B cell (primary cell): Measurements from ENCODE around the gene PRCC. TPM values are rescaled to one million over a fixed set of nuclear protein-coding genes. Genes with fewer than 3 reads are reported as not detected.

ENCODE experiments used
- ATAC-seq: fragments of 200-7000 bp; cut with Tn5 transposase; one replicate; pipeline ENCODE4 v1.10.0; 2021; ENCODE audit warnings: low read depth, mild to moderate bottlenecking, moderate number of reproducible peaks, moderate library complexity
- CTCF ChIA-PET: fragments of 350-600 bp; sonication (Branson Sonifier 250); formaldehyde crosslinking; loops from one replicate; lab custom pipeline; 2021; ENCODE audit warnings: antibody characterized with exemption, inconsistent platforms; lab: Charles Lee
- POLR2A ChIA-PET: fragments of 350-600 bp; sonication (Branson Sonifier 250); formaldehyde crosslinking; loops from one replicate; lab custom pipeline; 2021; ENCODE audit warnings: antibody characterized with exemption; lab: Charles Lee
- DNase-seq: peaks from one replicate; pipeline ENCODE4 v3.0.0; 2013
- H2AFZ ChIP-seq: 2 replicates; pipeline ENCODE4 v1.6.1; 2012; ENCODE audit warnings: mild to moderate bottlenecking, low read depth, low read length; ENCODE audit not compliant: insufficient read depth, poor library complexity, severe bottlenecking
- H3K27ac ChIP-seq, 2 donors: 1 replicate in 1 of 2; 2 replicates in 1 of 2; pipeline ENCODE4 v1.5.1; 2012 to 2013; ENCODE audit warnings: low read length in 2 of 2, mild to moderate bottlenecking in 2 of 2, moderate library complexity in 1 of 2
- H3K27me3 ChIP-seq, 4 experiments: fragments of 200-600 bp in 1 of 4; sonication (generic) in 1 of 4; replicated peaks in 1 of 4; 1 replicate in 2 of 4; 2 replicates in 2 of 4; pipeline versions ENCODE4 v1.6.1 to v1.7.0; 2013 to 2016; ENCODE audit warnings: low read length in 3 of 4, mild to moderate bottlenecking in 2 of 4, mixed read lengths in 1 of 4, moderate library complexity in 1 of 4; ENCODE audit not compliant: insufficient read depth in 4 of 4, control insufficient read depth in 3 of 4; ENCODE audit errors: control extremely low read depth in 1 of 4
- H3K36me3 ChIP-seq, 2 experiments: replicated peaks in 1 of 2; 1 replicate in 1 of 2; 2 replicates in 1 of 2; pipeline versions ENCODE4 v1.6.1 to v1.7.1; 2013; ENCODE audit warnings: low read length in 1 of 2; ENCODE audit not compliant: insufficient read depth in 2 of 2, control insufficient read depth in 1 of 2; ENCODE audit errors: control extremely low read depth in 1 of 2, extremely low read depth in 1 of 2
- H3K4me1 ChIP-seq, 2 donors: fragments of 200-600 bp in 1 of 2; sonication (generic) in 1 of 2; 1 replicate in 1 of 2; 2 replicates in 1 of 2; pipeline versions ENCODE4 v1.5.1 to v1.6.1; 2013 to 2017; ENCODE audit warnings: low read length in 2 of 2; ENCODE audit not compliant: control insufficient read depth in 2 of 2, insufficient read depth in 2 of 2
- H3K4me2 ChIP-seq: replicated peaks from 2 replicates; pipeline ENCODE3; 2012; ENCODE audit warnings: mild to moderate bottlenecking, low read depth, low read length; ENCODE audit not compliant: poor library complexity, severe bottlenecking
- H3K4me3 ChIP-seq, 5 experiments: fragments of 200-600 bp in 1 of 5; sonication (generic) in 1 of 5; 1 replicate in 3 of 5; 2 replicates in 2 of 5; pipeline versions ENCODE4 v1.5.1 to v1.7.0; 2011 to 2016; ENCODE audit warnings: low read length in 4 of 5, mild to moderate bottlenecking in 4 of 5, low read depth in 2 of 5, control low read depth in 1 of 5, moderate library complexity in 1 of 5; ENCODE audit not compliant: insufficient read depth in 1 of 5; ENCODE audit errors: control extremely low read depth in 1 of 5, extremely low read depth in 1 of 5
- H3K79me2 ChIP-seq: fragments of 200-600 bp; sonication (generic); one replicate; pipeline ENCODE4 v1.6.0; 2016; ENCODE audit warnings: low read length; ENCODE audit not compliant: control insufficient read depth, insufficient read depth
- H3K9ac ChIP-seq: fragments of 200-600 bp; sonication (generic); 2 replicates; pipeline ENCODE4 v1.6.1; 2017; ENCODE audit warnings: mild to moderate bottlenecking, low read length, moderate library complexity
- H3K9me3 ChIP-seq, 3 donors: one replicate each; pipeline versions ENCODE4 v1.6.1 to v1.7.1; 2013; ENCODE audit warnings: low read length in 2 of 3; ENCODE audit not compliant: control insufficient read depth in 2 of 3, insufficient read depth in 1 of 3; ENCODE audit errors: control extremely low read depth in 1 of 3
- H4K20me1 ChIP-seq: 2 replicates; pipeline ENCODE4 v1.6.0; 2012; ENCODE audit warnings: mild to moderate bottlenecking, low read length; ENCODE audit not compliant: insufficient read depth, control insufficient read depth, poor library complexity, severe bottlenecking
- H3K27ac Mint-ChIP-seq: one replicate; pipeline ENCODE4 v1.8.0; 2021; ENCODE audit warnings: mixed read lengths
- H3K27me3 Mint-ChIP-seq: one replicate; pipeline ENCODE4 v1.8.0; 2021; ENCODE audit warnings: mixed read lengths
- H3K4me1 Mint-ChIP-seq: one replicate; pipeline ENCODE4 v1.8.0; 2021; ENCODE audit warnings: mixed read lengths
- H3K4me3 Mint-ChIP-seq: one replicate; pipeline ENCODE4 v1.8.0; 2021; ENCODE audit warnings: mixed read lengths
- H3K9me3 Mint-ChIP-seq: one replicate; pipeline ENCODE4 v1.8.0; 2022; ENCODE audit warnings: mixed read lengths; ENCODE audit not compliant: insufficient read depth
- EZH2 ChIP-seq: IDR thresholded peaks from 2 replicates; pipeline ENCODE4 v1.6.1; 2012; ENCODE audit warnings: borderline replicate concordance, low read depth, mild to moderate bottlenecking, moderate library complexity, low read length; ENCODE audit not compliant: insufficient read depth, poor library complexity, severe bottlenecking
- WGBS: methylation state at CpG from one replicate; pipeline ENCODE4 v1.1.5; 2013; ENCODE audit warnings: missing lambda C conversion rate; ENCODE audit not compliant: insufficient coverage; 5-methylcytosine and 5-hydroxymethylcytosine counted together
- intact Hi-C: fragments of 100-400 bp; cut with micrococcal nuclease; formaldehyde crosslinking; loops from one replicate; pipeline ENCODE4 v1.10.0; 2022
- polyA plus RNA-seq: library from polyadenylated mRNA; depleted of rRNA; stranded (reverse); fragments of >200 nt; gene quantifications from 2 replicates; pipeline ENCODE4 v1.2.3, GENCODE V29; 2012
- total RNA-seq, 2 donors: library from RNA; stranded (reverse); fragments of 120-200 nt in 1 of 2; gene quantifications; 1 replicate in 1 of 2; 2 replicates in 1 of 2; pipeline versions ENCODE4 v1.2.3 to v1.2.4, GENCODE V29; 2013 to 2022
- TF ChIP-seq, protein P1 (sequence below): fragments of 200-600 bp; IDR thresholded peaks from one replicate; pipeline ENCODE4 v1.8.0; 2022; ENCODE audit warnings: antibody characterized with exemption, mild to moderate bottlenecking

The PRCC gene
- total and polyA plus RNA-seq, 2 donors (not counting 1 experiment from before 2014, with no cell fraction given) = 55.7 to 83.4 TPM

DNA sequence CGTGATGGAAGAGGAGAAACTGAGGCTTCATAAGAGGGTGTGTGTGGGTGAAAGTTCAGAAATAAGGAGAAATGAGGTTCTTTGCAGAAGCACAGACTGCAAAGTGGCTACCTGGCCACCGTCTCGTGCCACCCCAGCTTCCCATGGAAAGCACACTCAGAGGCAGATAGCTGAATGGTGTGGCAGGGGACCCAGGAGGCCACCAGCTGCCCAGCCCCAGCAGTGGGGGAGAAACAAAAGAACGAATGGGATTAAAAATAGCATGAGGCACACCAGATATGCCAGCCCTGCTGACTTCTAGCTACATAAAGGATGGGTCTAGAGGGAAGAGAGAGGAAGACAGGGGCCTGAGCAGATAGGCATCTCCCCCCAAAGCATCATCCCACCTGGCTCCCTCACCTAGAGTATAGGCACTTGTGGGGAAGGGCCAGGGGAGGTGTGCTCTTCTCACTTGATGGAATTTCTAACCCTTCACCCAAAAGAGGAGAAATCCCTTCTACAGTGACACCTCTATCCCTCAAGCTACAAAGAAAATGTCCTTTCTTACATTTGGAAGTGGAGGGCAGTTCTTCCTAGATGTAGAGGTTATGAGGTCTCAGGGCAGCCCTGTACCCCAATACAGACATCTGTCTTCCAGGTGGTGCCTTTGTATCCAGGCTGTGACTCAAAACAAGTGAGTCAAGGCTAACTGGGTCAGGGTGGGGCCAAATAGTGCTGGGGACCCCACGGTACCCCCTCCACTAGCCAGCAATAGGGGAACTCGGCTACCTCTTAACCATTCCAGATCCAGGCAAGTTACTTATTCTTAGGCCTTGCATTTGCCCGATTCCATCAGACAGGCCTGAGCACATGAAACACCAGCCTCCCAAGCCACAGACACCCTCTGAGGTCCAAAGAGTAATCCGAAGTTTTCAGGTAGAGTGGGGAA, 19.3 kb upstream of the PRCC start:
- CTCF ChIA-PET = interaction anchor here (0.6 to 0.9 kb wide), 2 partner anchors 22 to 142 kb away, joined by 3 to 4 read pairs; no protein-coding TSS in a partner anchor
- peak overlapping the region; percentile 78 for H3K9ac ChIP-seq
- peaks cover 67% of the 10 kb centered on the region for H3K79me2 ChIP-seq
- no peaks in the 10 kb centered on the region for H3K9me3 ChIP-seq
- peaks cover 16% of the 10 kb centered on the region for H4K20me1 ChIP-seq
- POLR2A ChIA-PET = interaction anchor here (1.9 kb wide), 1 partner anchor 19 kb away, joined by 9 read pairs; the partner anchor contains the start of gene PRCC
- TF ChIP-seq, protein P1, sequence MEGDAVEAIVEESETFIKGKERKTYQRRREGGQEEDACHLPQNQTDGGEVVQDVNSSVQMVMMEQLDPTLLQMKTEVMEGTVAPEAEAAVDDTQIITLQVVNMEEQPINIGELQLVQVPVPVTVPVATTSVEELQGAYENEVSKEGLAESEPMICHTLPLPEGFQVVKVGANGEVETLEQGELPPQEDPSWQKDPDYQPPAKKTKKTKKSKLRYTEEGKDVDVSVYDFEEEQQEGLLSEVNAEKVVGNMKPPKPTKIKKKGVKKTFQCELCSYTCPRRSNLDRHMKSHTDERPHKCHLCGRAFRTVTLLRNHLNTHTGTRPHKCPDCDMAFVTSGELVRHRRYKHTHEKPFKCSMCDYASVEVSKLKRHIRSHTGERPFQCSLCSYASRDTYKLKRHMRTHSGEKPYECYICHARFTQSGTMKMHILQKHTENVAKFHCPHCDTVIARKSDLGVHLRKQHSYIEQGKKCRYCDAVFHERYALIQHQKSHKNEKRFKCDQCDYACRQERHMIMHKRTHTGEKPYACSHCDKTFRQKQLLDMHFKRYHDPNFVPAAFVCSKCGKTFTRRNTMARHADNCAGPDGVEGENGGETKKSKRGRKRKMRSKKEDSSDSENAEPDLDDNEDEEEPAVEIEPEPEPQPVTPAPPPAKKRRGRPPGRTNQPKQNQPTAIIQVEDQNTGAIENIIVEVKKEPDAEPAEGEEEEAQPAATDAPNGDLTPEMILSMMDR = no peak
- TF ChIP-seq EZH2 = no peak
- H3K27ac Mint-ChIP-seq = peak overlapping the region; percentile 91
- peaks cover 0 to 18% of the 10 kb centered on the region in 2 experiments for H3K36me3 ChIP-seq
- no peak for ATAC-seq
- intact Hi-C loops = loop anchor here (2.0 kb wide), 1 partner anchor 247 kb away; the partner anchor contains the start of gene MEF2D
- H3K27me3 Mint-ChIP-seq = no peaks in the 10 kb centered on the region
- peak overlapping the region; percentile 58 to 81 for H3K27ac ChIP-seq
- H3K4me3 Mint-ChIP-seq = peak overlapping the region; percentile 93
- H2AFZ ChIP-seq = peak overlapping the region; percentile 43
- WGBS = 24% methylated on average over 5 of the region's 8 CpGs
- H3K4me1 ChIP-seq = peaks cover 51 to 57% of the 10 kb centered on the region in 2 donors
- peak overlapping the region in 4 of 5 experiments; percentile 4 to 34 (median 29) for H3K4me3 ChIP-seq
- no peaks in the 10 kb centered on the region for H3K27me3 ChIP-seq
- no peak for DNase-seq
- peaks cover 61% of the 10 kb centered on the region for H3K4me1 Mint-ChIP-seq
- peak overlapping the region; percentile 78 for H3K4me2 ChIP-seq
- no peaks in the 10 kb centered on the region for H3K9me3 Mint-ChIP-seq
